Measurements from ENCODE around the gene GOLIM4.
A peak's percentile ranks its signal among the peaks of the same experiment; 100 is the strongest.

The GOLIM4 gene

DNA sequence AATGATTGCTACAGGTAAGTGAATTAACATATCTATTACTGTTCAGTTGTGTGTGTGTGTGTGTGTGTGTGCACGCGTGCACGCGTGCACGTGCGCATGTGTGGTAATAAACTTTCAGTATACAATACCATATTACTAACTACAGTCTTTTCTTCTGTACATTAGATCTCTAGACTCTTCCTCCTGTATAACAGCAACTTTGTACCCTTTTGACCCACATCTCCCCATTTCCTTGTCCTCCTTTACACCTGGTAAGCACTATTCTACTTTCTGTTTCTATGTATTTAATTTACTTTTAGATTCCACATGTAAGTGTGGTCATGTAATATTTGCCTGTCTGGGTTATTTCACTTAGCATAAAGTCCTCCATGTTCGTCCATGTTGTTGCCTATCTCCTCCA lies 29.1 kb upstream of the GOLIM4 start:
- Histone ChIP-seq H4K20me1 (ENCODE audit: insufficient read depth, low read length) (no peaks in the 10 kb centered on the region), H2AFZ (ENCODE audit: low read depth, low read length) (no peak overlapping the region), H3K4me1 (ENCODE audit: low read length) (peaks cover 25% of the 10 kb centered on the region), H3K79me2 (ENCODE audit: low read length) (no peaks in the 10 kb centered on the region), H3K27ac (ENCODE audit: low read length) (no peak overlapping the region), H3K36me3 (replicated peaks; ENCODE audit: low read depth, low read length) (peaks cover 3% of the 10 kb centered on the region), H3K9me3 (ENCODE audit: insufficient read depth, low read length) (no peaks in the 10 kb centered on the region), H3K9ac (ENCODE audit: low read length) (no peak overlapping the region), H3K4me3 (ENCODE audit: low read length) (no peak overlapping the region), H3K4me2 (ENCODE audit: low read length) (no peak overlapping the region), H3K27me3 (ENCODE audit: low read depth, low read length) (no peaks in the 10 kb centered on the region)
- TF ChIP-seq EZH2phosphoT487 (IDR thresholded peaks at IDR 0.05; ENCODE audit: low read depth): no peak
- TF ChIP-seq, protein P1, sequence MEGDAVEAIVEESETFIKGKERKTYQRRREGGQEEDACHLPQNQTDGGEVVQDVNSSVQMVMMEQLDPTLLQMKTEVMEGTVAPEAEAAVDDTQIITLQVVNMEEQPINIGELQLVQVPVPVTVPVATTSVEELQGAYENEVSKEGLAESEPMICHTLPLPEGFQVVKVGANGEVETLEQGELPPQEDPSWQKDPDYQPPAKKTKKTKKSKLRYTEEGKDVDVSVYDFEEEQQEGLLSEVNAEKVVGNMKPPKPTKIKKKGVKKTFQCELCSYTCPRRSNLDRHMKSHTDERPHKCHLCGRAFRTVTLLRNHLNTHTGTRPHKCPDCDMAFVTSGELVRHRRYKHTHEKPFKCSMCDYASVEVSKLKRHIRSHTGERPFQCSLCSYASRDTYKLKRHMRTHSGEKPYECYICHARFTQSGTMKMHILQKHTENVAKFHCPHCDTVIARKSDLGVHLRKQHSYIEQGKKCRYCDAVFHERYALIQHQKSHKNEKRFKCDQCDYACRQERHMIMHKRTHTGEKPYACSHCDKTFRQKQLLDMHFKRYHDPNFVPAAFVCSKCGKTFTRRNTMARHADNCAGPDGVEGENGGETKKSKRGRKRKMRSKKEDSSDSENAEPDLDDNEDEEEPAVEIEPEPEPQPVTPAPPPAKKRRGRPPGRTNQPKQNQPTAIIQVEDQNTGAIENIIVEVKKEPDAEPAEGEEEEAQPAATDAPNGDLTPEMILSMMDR (IDR thresholded peaks at IDR 0.05; ENCODE audit: low read depth, low read length): no peak

DNA sequence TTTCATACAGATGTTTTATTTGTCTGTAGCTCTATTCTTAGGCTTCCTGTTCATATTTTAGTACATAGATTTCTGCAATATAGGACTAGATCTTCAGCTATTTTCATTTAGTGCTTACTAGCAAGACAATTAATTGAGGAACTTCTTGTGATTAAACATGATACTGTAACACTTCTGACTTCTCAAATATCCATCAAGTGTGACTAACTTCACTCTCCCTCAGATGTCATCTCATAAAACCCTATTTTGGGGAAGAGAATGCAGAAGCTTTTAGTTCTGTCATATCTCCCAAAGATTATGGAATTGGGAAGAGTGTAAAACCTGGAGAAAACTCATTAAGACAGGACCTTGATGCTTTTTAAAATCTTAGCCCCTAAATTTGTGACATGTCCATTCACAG lies 28.6 kb upstream of the GOLIM4 start:
- Histone ChIP-seq H3K27me3 (ENCODE audit: low read depth, low read length) (no peaks in the 10 kb centered on the region), H3K27ac (ENCODE audit: low read length) (no peak overlapping the region), H3K36me3 (replicated peaks; ENCODE audit: low read depth, low read length) (peaks cover 3% of the 10 kb centered on the region), H3K4me1 (ENCODE audit: low read length) (peaks cover 25% of the 10 kb centered on the region), H3K4me3 (ENCODE audit: low read length) (no peak overlapping the region), H2AFZ (ENCODE audit: low read depth, low read length) (no peak overlapping the region), H4K20me1 (ENCODE audit: insufficient read depth, low read length) (no peaks in the 10 kb centered on the region), H3K79me2 (ENCODE audit: low read length) (no peaks in the 10 kb centered on the region), H3K9me3 (ENCODE audit: insufficient read depth, low read length) (no peaks in the 10 kb centered on the region), H3K4me2 (ENCODE audit: low read length) (peak overlapping the region; percentile 18), H3K9ac (ENCODE audit: low read length) (no peak overlapping the region)
- TF ChIP-seq, protein P1 (IDR thresholded peaks at IDR 0.05; ENCODE audit: low read depth, low read length): no peak
- TF ChIP-seq EZH2phosphoT487 (IDR thresholded peaks at IDR 0.05; ENCODE audit: low read depth): no peak

DNA sequence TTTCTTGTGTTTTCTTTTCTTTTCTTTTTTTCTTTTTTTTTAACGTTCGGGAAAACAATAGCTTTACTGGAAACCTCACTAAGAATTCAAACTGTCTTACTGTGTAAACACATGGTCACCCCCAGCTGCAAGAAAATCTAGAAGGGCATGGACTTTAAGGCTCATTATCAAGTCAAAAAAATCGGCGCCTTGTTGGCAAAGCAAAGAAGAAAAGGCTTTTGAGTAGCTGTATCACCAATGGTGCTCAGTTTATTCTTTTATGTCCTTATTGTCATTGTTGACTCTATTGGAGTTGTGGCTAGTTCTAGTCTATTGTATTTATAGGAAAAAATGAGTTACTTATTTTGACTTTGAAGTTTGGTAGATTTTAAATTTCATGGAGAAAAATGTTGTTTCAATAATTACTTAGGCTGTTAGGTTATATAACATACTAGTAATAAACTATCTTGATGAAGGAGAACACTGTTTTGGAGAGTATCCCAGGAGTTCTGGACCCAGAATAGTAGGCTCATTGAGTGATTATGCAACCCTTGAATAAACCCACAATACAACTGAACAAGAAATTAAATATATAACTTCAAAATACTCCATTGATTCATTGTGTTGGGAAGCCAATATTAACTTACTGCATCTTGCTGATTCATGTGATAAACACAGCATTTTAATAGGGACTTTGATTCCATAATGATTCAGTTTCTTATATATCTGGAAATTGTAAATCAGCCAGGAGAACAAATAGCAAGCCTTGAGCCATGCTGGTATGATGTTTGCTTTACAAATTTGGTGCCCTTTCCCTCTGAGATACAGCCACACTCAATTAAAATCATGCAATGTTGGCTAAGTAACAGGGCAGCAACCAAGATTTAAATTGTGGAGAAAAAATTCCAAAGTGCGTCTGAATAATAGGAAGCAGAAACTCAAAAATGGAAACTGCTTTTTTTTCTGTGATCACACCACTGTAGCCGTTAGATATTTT lies 27.8 kb upstream of the GOLIM4 start:
- Histone ChIP-seq H3K36me3 (replicated peaks; ENCODE audit: low read depth, low read length) (peaks cover 3% of the 10 kb centered on the region), H4K20me1 (ENCODE audit: insufficient read depth, low read length) (no peaks in the 10 kb centered on the region), H3K4me2 (ENCODE audit: low read length) (peak overlapping the region; percentile 18; the same call in 1 of the 2 replicates), H3K27ac (ENCODE audit: low read length) (no peak overlapping the region), H2AFZ (ENCODE audit: low read depth, low read length) (no peak overlapping the region), H3K4me1 (ENCODE audit: low read length) (peaks cover 25% of the 10 kb centered on the region), H3K9ac (ENCODE audit: low read length) (no peak overlapping the region), H3K4me3 (ENCODE audit: low read length) (no peak overlapping the region), H3K9me3 (ENCODE audit: insufficient read depth, low read length) (no peaks in the 10 kb centered on the region), H3K27me3 (ENCODE audit: low read depth, low read length) (no peaks in the 10 kb centered on the region), H3K79me2 (ENCODE audit: low read length) (no peaks in the 10 kb centered on the region)
- no peak for TF ChIP-seq EZH2phosphoT487 (IDR thresholded peaks at IDR 0.05; ENCODE audit: low read depth)
- TF ChIP-seq, protein P1 (IDR thresholded peaks at IDR 0.05; ENCODE audit: low read depth, low read length): no peak

DNA sequence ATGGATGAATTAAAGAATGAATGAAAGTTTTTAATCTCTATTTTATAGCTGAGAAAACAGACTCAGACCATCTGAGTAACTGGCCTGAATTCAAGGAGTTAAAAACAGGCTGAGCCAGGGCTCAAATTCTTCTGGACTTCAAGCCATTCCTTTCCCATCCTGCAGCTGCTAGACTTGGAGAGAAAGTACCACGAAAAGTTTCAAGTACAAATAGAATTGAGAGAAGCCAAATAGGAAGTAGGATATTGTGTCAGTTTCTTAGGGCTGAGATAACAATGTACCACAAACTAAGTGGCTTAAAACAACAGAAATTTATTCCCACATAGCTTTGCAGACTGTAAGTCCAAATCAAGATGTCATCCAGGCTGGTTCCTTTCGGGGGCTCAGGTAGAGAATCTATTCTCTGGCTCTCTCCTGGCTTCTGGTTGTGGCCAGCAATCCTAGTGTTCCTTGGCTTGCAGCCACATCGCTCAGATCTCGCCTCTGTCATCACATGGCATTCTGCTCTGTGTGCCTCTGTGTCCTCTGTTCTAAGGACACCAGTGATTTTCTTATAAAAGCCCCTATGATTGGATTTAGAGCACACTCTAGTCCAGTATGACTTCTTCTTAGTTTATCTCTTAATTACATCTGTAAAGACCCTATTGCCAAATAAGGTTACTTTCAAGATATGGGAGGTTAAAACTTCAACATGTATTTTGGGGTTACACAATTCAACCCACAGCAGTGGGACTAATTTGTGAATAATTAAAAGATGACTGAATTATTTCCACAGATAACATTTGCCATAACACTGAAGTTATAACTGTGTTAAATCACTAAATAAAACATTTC lies 25.7 kb upstream of the GOLIM4 start:
- H3K4me2 ChIP-seq (ENCODE audit: low read length): peak overlapping the region; percentile 20; the same call in 1 of the 2 replicates
- H4K20me1 ChIP-seq (ENCODE audit: insufficient read depth, low read length): no peaks in the 10 kb centered on the region
- no peak overlapping the region for H2AFZ ChIP-seq (ENCODE audit: low read depth, low read length)
- H3K27ac ChIP-seq (ENCODE audit: low read length): no peak overlapping the region
- H3K4me3 ChIP-seq (ENCODE audit: low read length): no peak overlapping the region
- peaks cover 25% of the 10 kb centered on the region for H3K4me1 ChIP-seq (ENCODE audit: low read length)
- no peaks in the 10 kb centered on the region for H3K27me3 ChIP-seq (ENCODE audit: low read depth, low read length)
- no peaks in the 10 kb centered on the region for H3K9me3 ChIP-seq (ENCODE audit: insufficient read depth, low read length)
- TF ChIP-seq, protein P1 (IDR thresholded peaks at IDR 0.05; ENCODE audit: low read depth, low read length): no peak
- no peak for TF ChIP-seq EZH2phosphoT487 (IDR thresholded peaks at IDR 0.05; ENCODE audit: low read depth)
- H3K9ac ChIP-seq (ENCODE audit: low read length): no peak overlapping the region
- no peaks in the 10 kb centered on the region for H3K79me2 ChIP-seq (ENCODE audit: low read length)
- H3K36me3 ChIP-seq (replicated peaks; ENCODE audit: low read depth, low read length): no peaks in the 10 kb centered on the region
